Muscle layer of colon (tissue), 2 donors: ENCODE results near the gene CA5B.

Experiments used
- H3K27ac ChIP-seq: one replicate; pipeline ENCODE4 v1.7.0; 2013; ENCODE audit warnings: low read depth, mild to moderate bottlenecking, low read length, moderate library complexity
- H3K27me3 ChIP-seq, 2 donors: one replicate each; pipeline ENCODE4 v1.7.0; 2013; ENCODE audit warnings: low read length in 2 of 2, mild to moderate bottlenecking in 2 of 2; ENCODE audit not compliant: insufficient read depth in 2 of 2, control insufficient read depth in 1 of 2
- H3K36me3 ChIP-seq: one replicate; pipeline ENCODE4 v1.7.0; 2013; ENCODE audit warnings: mild to moderate bottlenecking, low read length; ENCODE audit not compliant: insufficient read depth
- H3K4me1 ChIP-seq: one replicate; pipeline ENCODE4 v1.7.0; 2013; ENCODE audit warnings: mild to moderate bottlenecking, low read length; ENCODE audit not compliant: insufficient read depth
- H3K4me3 ChIP-seq, 2 donors: one replicate each; pipeline ENCODE4 v1.7.0; 2013; ENCODE audit warnings: low read length in 2 of 2, low read depth in 1 of 2, mild to moderate bottlenecking in 1 of 2, moderate library complexity in 1 of 2
- H3K9ac ChIP-seq: one replicate; pipeline ENCODE4 v1.7.0; 2013; ENCODE audit warnings: low read length
- H3K9me3 ChIP-seq: one replicate; pipeline ENCODE4 v1.7.0; 2013; ENCODE audit warnings: mild to moderate bottlenecking, low read length
- donor health status: abdominal sarcoma.
- donor health status: Adenocarcinoma of cecum.

Gene CA5B

DNA sequence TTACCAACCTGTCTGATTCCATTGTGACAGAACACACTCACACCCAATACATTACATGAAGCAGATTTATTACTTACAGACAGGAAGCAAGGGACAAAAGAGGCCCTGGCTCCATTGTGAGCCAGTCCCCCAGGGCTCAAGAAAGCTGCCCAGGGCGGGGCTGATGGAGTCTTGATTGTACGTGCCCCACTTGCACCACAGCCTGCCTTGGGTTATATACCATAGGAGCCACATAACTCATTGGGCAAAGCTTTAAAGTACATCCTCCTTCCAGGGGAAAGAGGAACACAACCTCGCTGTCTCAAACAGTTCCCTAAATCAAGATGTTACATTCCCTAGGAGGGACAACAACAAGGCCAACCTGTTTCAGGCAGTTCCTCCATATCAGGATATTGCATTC lies 48.8 kb downstream of the CA5B start:
- Histone ChIP-seq H3K4me3 (no peak overlapping the region), H3K27ac (no peak overlapping the region)

DNA sequence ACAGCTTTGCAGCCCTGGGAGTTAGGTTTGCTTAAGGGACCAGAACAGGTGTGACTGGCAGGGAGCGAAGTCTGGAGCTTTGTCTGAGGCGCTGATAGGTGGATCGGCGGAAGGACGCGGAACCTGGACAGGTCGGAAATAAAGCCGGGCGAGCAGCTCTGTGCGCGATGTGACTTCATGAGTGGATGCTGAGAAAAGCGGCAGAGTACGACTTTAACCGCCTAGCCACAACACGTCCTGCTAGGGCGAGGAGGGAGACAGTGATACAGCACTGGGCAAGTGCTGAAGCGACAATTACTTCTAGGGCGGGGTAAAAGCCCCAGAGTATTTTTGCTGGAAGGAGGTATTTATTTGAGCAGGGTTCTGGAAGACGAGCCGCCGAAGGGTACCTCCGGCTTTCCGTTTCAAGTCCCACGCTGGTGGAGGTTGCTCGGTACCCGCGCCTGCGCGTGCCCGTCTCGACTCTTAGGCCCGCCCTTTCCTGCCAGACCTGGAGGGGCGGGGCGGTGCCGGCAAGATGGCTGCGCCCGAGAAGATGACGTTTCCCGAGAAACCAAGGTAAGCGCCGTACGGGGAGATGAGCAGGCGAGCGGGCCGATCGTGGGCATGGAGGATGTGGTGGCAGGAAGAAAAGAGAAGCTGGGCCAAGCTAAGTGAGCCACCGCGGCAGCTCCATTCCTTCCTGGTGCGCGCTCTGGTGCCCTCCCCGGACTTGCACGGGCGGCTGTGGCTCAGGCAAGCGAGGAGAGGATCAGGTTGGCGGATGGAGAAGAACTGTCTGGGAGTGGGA lies 52.1 kb downstream of the CA5B start, which contains the start of gene ZRSR2:
ZRSR2 (plus strand) TSS at position 506 of the 790 bp plus-strand sequence; CDS start at position 518, 12 bp downstream.
- peak within 1 kb of the TSS; percentile 48 to 99 for H3K4me3 ChIP-seq
- H3K27me3 ChIP-seq, result no peaks in the 10 kb centered on the region
- no peaks in the 10 kb centered on the region for H3K9me3 ChIP-seq
- peak within 1 kb of the TSS; percentile 36 for H3K27ac ChIP-seq
- H3K36me3 ChIP-seq, result peaks cover 8% of the 10 kb centered on the region
- peak within 1 kb of the TSS; percentile 82 for H3K9ac ChIP-seq
- H3K4me1 ChIP-seq, result peaks cover 5% of the 10 kb centered on the region

More for the DNA sequence above, 48.8 kb downstream of the CA5B start:
- peaks cover 5% of the 10 kb centered on the region for H3K4me1 ChIP-seq
- no peaks in the 10 kb centered on the region for H3K9me3 ChIP-seq
- no peak overlapping the region for H3K9ac ChIP-seq
- H3K27me3 ChIP-seq, result no peaks in the 10 kb centered on the region
- H3K36me3 ChIP-seq, result peaks cover 9% of the 10 kb centered on the region

DNA sequence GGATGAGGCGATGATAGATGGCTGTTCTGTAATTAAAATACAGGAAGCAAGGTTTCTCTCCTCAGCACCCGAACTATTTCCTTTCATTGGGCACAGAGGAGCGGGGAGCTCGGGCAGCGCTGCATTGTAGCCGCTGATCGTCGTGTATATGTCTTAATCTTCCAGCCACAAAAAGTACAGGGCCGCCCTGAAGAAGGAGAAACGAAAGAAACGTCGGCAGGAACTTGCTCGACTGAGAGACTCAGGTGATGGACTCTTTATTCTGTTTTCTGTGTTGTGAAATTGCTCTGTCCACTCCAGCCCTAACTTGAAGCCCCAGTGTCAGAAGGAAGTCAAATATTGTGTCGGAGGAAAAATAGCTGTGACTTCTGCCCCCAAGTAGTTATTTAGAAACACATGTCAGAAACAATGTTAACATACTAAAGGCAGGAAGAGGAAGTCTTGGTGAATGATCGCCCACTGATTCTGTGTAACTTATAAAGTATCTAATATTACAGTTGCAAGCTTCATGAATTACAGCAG lies 52.8 kb downstream of the CA5B start:
- peak overlapping the region; percentile 48 to 99 for H3K4me3 ChIP-seq
- H3K27me3 ChIP-seq, result no peaks in the 10 kb centered on the region
- H3K9me3 ChIP-seq, result no peaks in the 10 kb centered on the region
- H3K27ac ChIP-seq, result peak overlapping the region; percentile 36
- peaks cover 8% of the 10 kb centered on the region for H3K36me3 ChIP-seq
- H3K4me1 ChIP-seq, result peaks cover 5% of the 10 kb centered on the region
- H3K9ac ChIP-seq, result peak overlapping the region; percentile 82

DNA sequence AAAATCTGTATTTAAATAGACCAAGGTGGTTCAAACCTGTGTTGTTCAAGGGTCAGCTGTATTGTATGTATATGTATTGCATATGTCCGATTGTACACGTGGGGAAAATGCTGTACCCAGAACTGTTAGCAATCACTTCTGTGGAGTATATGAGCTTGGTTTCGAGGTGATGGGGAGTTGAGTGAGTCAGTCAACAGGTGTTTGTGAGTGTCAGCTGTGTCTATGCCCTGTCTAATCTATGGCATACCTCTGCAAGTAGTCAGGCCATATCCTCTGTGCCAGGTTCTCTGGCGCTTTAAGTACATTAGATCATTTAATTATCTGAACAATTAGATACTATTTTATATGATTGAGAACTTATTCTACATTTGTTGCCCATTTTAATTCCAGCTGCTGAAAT lies 59.6 kb downstream of the CA5B start:
- Histone ChIP-seq H3K36me3 (peaks cover 20% of the 10 kb centered on the region), H3K9ac (no peak overlapping the region), H3K9me3 (no peaks in the 10 kb centered on the region), H3K27ac (no peak overlapping the region), H3K4me1 (no peaks in the 10 kb centered on the region), H3K4me3 (no peak overlapping the region), H3K27me3 (no peaks in the 10 kb centered on the region)

DNA sequence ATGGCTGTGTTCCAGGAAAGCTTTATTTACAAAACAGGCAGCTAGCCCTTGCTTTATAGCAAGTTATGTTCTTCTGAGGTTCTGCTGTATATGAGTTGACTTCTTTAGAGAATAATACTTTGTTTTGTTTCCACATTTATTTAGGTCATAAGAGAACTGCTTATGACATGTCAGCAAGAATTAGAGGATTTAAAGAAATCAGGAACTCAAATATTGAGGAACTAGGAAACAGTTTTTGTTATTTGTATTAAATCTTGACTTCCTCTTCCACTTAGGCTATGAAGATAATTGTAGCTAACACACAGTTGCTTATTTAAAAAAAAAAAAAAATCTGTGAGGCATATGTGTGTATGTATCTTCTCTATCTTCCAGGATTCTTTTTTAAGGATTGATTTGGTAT lies 66.5 kb downstream of the CA5B start:
- Histone ChIP-seq H3K36me3 (peaks cover 30% of the 10 kb centered on the region), H3K9me3 (no peaks in the 10 kb centered on the region), H3K27me3 (no peaks in the 10 kb centered on the region), H3K4me1 (no peaks in the 10 kb centered on the region), H3K4me3 (no peak overlapping the region), H3K9ac (no peak overlapping the region), H3K27ac (no peak overlapping the region)

DNA sequence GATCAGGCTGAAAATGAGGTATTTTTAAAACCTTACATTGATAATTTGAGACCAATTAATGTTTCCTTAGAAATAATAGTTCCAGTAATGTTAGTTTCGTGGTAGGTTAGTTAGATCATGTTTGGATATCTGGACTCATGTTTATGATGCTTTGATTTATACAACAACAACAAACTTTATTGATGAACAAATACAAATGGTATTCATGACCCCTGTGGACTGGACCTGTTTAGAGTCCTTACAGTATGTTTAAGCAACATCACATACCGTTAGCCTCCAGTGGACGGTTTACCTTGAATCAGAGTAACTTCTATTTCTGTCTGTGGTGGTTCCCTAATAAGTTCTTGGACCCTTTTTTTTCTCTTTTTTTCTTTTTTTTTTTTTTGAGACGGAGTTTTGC lies 70.2 kb downstream of the CA5B start:
- Histone ChIP-seq H3K27me3 (no peaks in the 10 kb centered on the region), H3K27ac (no peak overlapping the region), H3K9ac (no peak overlapping the region), H3K4me3 (no peak overlapping the region), H3K4me1 (no peaks in the 10 kb centered on the region), H3K36me3 (peaks cover 30% of the 10 kb centered on the region), H3K9me3 (no peaks in the 10 kb centered on the region)

DNA sequence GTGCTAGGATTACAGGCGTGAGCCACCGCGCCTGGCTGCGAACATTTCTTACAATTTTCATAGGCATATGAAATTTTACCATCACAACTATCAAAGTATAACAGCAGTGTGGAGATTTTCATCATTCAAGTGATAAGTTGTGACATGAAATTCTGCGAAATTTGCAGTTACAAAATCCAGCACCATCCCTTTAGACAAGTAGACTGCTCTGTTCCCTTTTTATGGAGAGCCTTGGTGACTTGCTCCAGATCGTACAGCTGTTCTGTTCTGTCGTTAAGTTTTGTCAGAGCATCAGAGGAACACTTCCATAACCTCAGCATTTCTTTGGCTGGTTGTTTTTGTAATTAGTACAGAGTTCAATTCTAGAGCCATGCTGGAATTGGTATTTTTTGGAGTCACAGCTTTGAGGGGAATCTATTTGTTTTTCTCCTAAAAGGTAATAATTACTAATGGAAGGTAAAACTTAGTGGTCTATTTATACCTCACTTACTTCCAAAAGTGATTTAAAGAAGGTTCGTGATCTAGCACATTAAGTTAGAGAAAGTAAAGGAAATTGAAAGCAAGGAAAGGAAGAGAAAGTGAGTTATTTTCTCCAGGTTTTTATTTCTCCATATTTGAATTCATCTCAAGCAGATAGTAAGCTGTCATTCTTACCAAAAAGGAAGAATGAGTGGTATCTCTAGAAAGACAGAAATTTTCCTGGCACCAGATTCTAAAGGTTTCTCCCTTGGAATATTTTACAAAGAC lies 74.3 kb downstream of the CA5B start:
- Histone ChIP-seq H3K9me3 (no peaks in the 10 kb centered on the region), H3K27ac (no peak overlapping the region), H3K27me3 (no peaks in the 10 kb centered on the region), H3K9ac (no peak overlapping the region), H3K36me3 (peaks cover 47% of the 10 kb centered on the region), H3K4me3 (no peak overlapping the region), H3K4me1 (no peaks in the 10 kb centered on the region)

DNA sequence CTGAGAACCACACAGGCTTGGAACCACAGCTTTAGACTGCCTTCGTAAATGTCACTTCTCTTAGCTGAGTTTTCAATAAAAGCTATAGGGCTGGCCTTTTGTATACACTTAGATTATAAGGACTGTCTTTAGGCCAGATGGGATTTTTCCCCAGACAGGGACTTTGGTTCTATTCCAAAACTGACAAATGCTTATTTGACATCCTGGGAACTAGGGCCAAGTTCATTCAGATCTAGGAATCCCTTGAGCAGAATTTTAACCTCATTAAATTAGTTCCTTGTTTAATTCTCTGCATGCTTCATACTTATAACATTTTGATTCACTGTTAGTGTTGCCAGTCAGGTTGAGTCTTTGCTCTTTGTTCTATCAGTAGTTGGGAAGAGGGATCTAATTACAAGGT lies 75.3 kb downstream of the CA5B start:
- peaks cover 49% of the 10 kb centered on the region for H3K36me3 ChIP-seq
- H3K4me1 ChIP-seq, result no peaks in the 10 kb centered on the region
- no peaks in the 10 kb centered on the region for H3K27me3 ChIP-seq
- H3K4me3 ChIP-seq, result no peak overlapping the region
- no peak overlapping the region for H3K9ac ChIP-seq
- no peaks in the 10 kb centered on the region for H3K9me3 ChIP-seq
- H3K27ac ChIP-seq, result no peak overlapping the region

DNA sequence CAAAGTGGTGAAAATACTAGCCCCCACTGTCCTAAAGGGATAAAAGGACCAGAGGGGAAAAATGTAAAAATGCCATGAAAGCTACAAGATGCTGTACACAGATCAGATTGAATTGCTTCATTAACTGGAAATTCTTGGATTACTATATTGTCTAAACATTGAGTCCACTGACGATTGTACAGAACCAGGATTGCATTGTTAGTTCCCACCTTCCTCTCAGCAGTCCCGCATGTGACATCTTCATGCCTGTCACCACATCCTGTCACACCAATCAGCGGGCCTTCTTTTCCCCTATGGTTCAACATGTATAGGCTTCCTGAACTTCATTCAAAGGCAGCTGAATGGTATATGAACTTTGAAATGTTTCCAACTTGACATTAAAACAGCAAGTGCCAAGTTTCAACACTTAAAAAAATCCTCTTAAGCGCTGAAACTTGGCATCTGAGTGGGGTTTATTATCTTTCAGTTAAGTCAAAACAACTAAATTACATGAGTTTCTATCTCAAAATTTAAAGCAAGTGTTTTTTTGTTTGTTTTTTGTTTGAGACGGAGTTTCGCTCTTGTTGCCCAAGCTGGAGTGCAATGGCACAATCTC lies 76.8 kb downstream of the CA5B start:
- no peaks in the 10 kb centered on the region for H3K9me3 ChIP-seq
- no peaks in the 10 kb centered on the region for H3K27me3 ChIP-seq
- H3K36me3 ChIP-seq, result peaks cover 42% of the 10 kb centered on the region
- no peaks in the 10 kb centered on the region for H3K4me1 ChIP-seq
- no peak overlapping the region for H3K27ac ChIP-seq
- no peak overlapping the region for H3K9ac ChIP-seq
- no peak overlapping the region for H3K4me3 ChIP-seq

DNA sequence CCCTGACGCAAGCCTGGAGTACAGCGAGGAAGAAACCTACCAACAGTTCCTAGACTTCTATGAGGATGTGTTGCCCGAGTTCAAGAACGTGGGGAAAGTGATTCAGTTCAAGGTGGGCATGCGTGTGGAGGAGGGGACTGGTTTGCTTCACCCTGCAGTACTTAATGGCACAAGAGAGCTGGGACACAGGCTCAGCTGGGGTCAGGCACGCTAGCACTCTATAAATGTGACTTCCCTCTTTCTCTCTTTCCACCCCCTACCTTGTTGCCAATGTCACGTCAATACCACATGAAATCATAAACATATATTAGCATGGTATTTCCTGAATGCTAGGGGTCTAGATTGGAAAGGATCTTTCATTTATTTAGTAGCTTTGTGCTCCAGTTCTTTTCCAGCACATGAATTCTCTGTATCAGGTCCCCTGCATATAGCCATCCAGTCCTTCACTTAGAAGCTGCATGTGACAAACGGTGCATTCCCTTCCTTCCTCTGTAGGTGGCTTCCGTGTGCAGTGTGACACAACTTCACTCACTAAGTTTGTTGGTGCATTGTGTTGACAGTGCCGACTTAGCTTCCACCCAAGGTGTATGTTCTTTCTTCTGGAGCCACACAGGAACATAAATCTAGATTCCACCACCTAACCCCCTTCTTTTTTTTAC lies 77.8 kb downstream of the CA5B start:
- Histone ChIP-seq H3K27ac (no peak overlapping the region), H3K36me3 (peaks cover 41% of the 10 kb centered on the region), H3K4me1 (no peaks in the 10 kb centered on the region), H3K9ac (no peak overlapping the region), H3K27me3 (no peaks in the 10 kb centered on the region), H3K4me3 (no peak overlapping the region), H3K9me3 (no peaks in the 10 kb centered on the region)

DNA sequence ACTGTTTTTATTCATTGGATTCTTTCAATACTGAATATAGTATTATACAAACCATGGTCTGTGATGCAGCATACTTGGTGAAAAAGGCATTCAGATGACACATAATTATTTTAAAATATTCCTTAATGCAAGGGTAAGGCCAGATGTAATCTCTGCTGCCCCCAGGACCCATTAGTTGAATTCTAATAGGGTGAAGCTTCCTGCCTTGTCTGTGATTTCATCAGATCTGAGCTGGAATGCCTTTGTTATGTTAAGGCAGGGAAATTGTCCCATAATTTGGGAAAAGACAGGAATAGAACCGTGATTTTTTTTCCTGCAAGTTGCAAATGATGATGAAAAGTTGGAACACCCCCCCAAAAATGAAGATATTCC lies 78.4 kb downstream of the CA5B start:
- peaks cover 43% of the 10 kb centered on the region for H3K36me3 ChIP-seq
- H3K9me3 ChIP-seq, result no peaks in the 10 kb centered on the region
- H3K4me1 ChIP-seq, result no peaks in the 10 kb centered on the region
- no peaks in the 10 kb centered on the region for H3K27me3 ChIP-seq
- no peak overlapping the region for H3K27ac ChIP-seq
- H3K9ac ChIP-seq, result no peak overlapping the region
- no peak overlapping the region for H3K4me3 ChIP-seq
